ENCODE measurements around the gene UNC13C. TPM values are rescaled to one million over a fixed set of nuclear protein-coding genes. Genes with fewer than 3 reads are reported as not detected.

UNC13C gene
- total RNA-seq, 1 donor from 2014 or later: 0.21 TPM

DNA sequence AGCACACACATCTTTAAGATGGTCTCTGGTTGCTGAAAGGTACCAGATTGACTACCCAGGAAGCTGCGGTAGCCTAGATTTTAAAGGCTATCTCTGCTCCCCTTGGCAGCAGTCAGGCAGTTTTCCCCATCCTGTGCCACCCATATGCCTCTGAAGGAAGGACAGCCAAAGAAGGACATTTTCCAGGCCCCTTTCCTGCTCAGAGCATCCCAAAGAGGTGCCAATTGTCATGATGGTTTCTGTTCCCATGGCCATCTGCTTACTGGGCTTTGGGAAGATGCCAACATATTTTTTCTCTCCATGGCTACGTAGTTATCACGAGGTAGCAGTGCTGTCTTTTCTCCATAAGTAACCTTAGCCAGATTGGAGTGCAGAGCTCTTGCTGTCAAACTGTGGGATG is 39.7 kb downstream of the UNC13C start:
- no peaks in the 10 kb centered on the region for H3K36me3 ChIP-seq (ENCODE audit: control insufficient read depth, insufficient read depth, low read length)
- H3K27me3 ChIP-seq (ENCODE audit: control insufficient read depth, insufficient read depth, low read length): no peaks in the 10 kb centered on the region
- DNase-seq (ENCODE audit: low read depth): no peak
- H3K4me3 ChIP-seq (ENCODE audit: low read depth, low read length): no peak overlapping the region
- TF ChIP-seq, protein P1, sequence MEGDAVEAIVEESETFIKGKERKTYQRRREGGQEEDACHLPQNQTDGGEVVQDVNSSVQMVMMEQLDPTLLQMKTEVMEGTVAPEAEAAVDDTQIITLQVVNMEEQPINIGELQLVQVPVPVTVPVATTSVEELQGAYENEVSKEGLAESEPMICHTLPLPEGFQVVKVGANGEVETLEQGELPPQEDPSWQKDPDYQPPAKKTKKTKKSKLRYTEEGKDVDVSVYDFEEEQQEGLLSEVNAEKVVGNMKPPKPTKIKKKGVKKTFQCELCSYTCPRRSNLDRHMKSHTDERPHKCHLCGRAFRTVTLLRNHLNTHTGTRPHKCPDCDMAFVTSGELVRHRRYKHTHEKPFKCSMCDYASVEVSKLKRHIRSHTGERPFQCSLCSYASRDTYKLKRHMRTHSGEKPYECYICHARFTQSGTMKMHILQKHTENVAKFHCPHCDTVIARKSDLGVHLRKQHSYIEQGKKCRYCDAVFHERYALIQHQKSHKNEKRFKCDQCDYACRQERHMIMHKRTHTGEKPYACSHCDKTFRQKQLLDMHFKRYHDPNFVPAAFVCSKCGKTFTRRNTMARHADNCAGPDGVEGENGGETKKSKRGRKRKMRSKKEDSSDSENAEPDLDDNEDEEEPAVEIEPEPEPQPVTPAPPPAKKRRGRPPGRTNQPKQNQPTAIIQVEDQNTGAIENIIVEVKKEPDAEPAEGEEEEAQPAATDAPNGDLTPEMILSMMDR (IDR thresholded peaks at IDR 0.05; ENCODE audit: insufficient read depth, low read length, poor library complexity, severe bottlenecking): no peak

DNA sequence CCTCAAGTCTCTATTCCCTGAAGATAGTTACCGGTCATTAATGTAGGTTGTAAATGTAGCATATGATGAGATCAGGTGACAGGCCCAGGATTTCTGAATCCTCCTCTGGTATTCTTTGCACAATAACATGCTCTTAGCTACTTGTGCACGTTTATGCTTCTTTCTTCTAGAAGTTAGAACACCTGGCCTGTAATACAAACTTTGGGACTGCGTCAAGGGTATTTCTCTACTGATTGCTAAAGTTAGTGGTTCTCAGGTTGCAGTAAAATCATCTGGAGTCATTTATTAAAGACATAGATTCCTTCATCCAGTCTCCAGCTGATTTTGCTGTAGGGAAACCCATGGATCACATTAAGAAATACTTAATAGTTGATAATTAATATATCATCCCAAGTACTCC is 48.0 kb downstream of the UNC13C start:
- no peaks in the 10 kb centered on the region for H3K27me3 ChIP-seq (ENCODE audit: control insufficient read depth, insufficient read depth, low read length)
- TF ChIP-seq, protein P1 (IDR thresholded peaks at IDR 0.05; ENCODE audit: insufficient read depth, low read length, poor library complexity, severe bottlenecking): no peak
- H3K4me3 ChIP-seq (ENCODE audit: low read depth, low read length): no peak overlapping the region
- H3K36me3 ChIP-seq (ENCODE audit: control insufficient read depth, insufficient read depth, low read length): no peaks in the 10 kb centered on the region
- DNase-seq (ENCODE audit: low read depth): no peak

DNA sequence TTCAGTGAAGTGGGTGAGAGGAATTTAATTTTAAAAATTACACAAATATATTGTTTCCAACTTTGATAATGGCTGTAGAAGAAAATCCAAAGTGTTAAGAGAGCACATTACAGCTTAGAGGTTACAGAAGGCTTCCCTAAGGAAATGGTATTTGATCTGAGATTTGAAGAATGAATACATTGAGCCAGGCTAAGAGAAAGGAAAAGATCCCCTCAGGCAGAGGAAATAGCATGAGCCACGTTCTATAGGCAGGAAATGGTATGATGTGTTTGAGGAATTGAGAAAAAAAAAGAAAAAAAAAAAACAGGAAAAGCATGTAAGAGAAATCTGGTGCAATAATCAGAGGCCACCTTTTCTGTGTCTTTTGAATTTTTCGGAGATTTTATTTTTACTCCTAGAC is 48.6 kb downstream of the UNC13C start:
- TF ChIP-seq, protein P1 (IDR thresholded peaks at IDR 0.05; ENCODE audit: insufficient read depth, low read length, poor library complexity, severe bottlenecking): no peak
- no peaks in the 10 kb centered on the region for H3K27me3 ChIP-seq (ENCODE audit: control insufficient read depth, insufficient read depth, low read length)
- no peak for DNase-seq (ENCODE audit: low read depth)
- H3K36me3 ChIP-seq (ENCODE audit: control insufficient read depth, insufficient read depth, low read length): no peaks in the 10 kb centered on the region
- no peak overlapping the region for H3K4me3 ChIP-seq (ENCODE audit: low read depth, low read length)

DNA sequence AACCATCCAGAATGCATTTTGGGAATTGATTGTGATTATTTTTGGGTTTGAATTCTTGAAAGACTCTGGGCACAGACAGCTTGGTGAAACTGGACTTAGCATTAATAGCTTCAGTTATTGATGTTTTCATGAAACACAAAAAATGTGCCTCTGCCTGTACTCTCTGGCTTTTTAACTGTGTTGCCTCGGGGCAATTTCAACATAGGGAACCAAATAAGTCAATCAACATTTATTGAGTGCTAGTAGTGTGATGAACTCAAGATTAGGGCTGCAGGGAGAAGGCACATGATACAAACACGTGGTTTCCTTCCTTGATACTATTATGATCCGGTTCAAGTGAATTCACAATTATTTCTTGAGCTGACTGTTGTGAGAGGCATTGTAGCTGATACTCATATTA is 50.8 kb downstream of the UNC13C start:
- H3K4me3 ChIP-seq (ENCODE audit: low read depth, low read length): no peak overlapping the region
- TF ChIP-seq, protein P1 (IDR thresholded peaks at IDR 0.05; ENCODE audit: insufficient read depth, low read length, poor library complexity, severe bottlenecking): no peak
- no peaks in the 10 kb centered on the region for H3K27me3 ChIP-seq (ENCODE audit: control insufficient read depth, insufficient read depth, low read length)
- H3K36me3 ChIP-seq (ENCODE audit: control insufficient read depth, insufficient read depth, low read length): no peaks in the 10 kb centered on the region
- no peak for DNase-seq (ENCODE audit: low read depth)

DNA sequence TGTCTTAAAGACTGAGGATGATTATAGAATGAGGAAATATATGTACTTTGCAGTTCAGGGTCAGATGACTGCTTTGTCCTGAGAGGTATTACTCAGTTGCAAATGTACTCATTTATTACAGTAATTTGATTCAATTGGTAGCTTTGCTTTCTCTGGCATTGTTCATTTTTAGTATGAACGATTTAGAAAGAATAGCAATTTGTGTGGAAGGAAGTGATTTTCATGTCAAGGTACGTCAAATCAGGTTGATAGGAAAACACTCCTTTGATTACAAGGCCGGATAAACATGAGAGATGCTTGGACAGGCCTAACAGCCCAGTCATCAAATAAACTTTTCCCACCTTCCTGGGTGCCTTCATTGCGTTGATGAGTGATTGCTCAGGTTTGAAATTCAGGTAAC is 53.8 kb downstream of the UNC13C start:
- TF ChIP-seq, protein P1 (IDR thresholded peaks at IDR 0.05; ENCODE audit: insufficient read depth, low read length, poor library complexity, severe bottlenecking): no peak
- H3K36me3 ChIP-seq (ENCODE audit: control insufficient read depth, insufficient read depth, low read length): no peaks in the 10 kb centered on the region
- no peak overlapping the region for H3K4me3 ChIP-seq (ENCODE audit: low read depth, low read length)
- no peaks in the 10 kb centered on the region for H3K27me3 ChIP-seq (ENCODE audit: control insufficient read depth, insufficient read depth, low read length)
- no peak for DNase-seq (ENCODE audit: low read depth)

DNA sequence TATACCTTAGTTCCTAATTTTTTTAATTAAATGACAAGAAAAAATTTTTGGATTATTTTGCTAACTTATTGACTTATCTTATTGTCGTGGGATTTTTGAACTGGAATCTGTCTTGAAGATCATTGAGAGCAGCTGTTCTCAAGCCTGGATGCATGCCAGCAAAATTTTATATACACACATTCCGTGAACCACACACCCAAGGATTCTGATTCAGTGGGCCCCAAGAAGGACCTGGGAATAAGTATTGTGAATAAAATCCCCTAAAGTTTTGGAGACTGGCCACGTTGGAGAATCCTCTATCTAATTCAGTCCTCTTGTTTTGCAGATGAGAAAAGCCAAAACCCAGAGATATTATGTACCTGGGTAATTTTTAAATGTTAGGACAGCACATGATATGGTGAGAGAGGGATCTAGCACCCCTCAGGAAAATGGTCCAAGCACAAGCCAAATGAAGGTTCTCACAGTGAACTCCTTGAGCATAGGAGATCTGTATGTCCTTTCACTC is 55.2 kb downstream of the UNC13C start:
- H3K36me3 ChIP-seq (ENCODE audit: control insufficient read depth, insufficient read depth, low read length): no peaks in the 10 kb centered on the region
- H3K4me3 ChIP-seq (ENCODE audit: low read depth, low read length): no peak overlapping the region
- TF ChIP-seq, protein P1 (IDR thresholded peaks at IDR 0.05; ENCODE audit: insufficient read depth, low read length, poor library complexity, severe bottlenecking): no peak
- H3K27me3 ChIP-seq (ENCODE audit: control insufficient read depth, insufficient read depth, low read length): no peaks in the 10 kb centered on the region
- no peak for DNase-seq (ENCODE audit: low read depth)
